Upper lobe of left lung (tissue), 4 donors: ENCODE data around the gene ATP9B.

ENCODE experiments used
- CTCF ChIP-seq, 6 experiments: fragments of 450-650 bp in 4 of 6; fragments of 200-600 bp in 2 of 6; sonication (generic) in 2 of 6; IDR thresholded peaks; one replicate each; pipeline ENCODE4 v1.5.1; 2016 to 2019; ENCODE audit warnings: antibody characterized with exemption in 6 of 6
- EP300 ChIP-seq, 4 donors: sonication (generic); formaldehyde crosslinking; IDR thresholded peaks; one replicate each; pipeline ENCODE4 v1.5.1; 2017; ENCODE audit warnings: antibody characterized with exemption in 4 of 4, control low read depth in 2 of 4
- POLR2A ChIP-seq, 4 donors: fragments of 450-650 bp; IDR thresholded peaks; one replicate each; pipeline ENCODE4 v1.5.1; 2016 to 2017; ENCODE audit warnings: antibody characterized with exemption in 4 of 4, mild to moderate bottlenecking in 2 of 4

- TF ChIP-seq CTCF (IDR thresholded peaks at IDR 0.05): no peak
- no peak for TF ChIP-seq POLR2A (IDR thresholded peaks at IDR 0.05)
- TF ChIP-seq EP300 (IDR thresholded peaks at IDR 0.05): no peak
Measured at GRCh38 chr18:79156327-79156726, 87.1 kb downstream of the ATP9B start.
